ENCODE results near the gene NAPG.
"Not testable (repeated sequence)": the region's sequence is repeated elsewhere in the genome, so short reads cannot be mapped to it uniquely, and the experiment has no call there.

Gene NAPG

GRCh38 chr18:10546557-10547300, 20.9 kb downstream of the NAPG start:
- DNase-seq (ENCODE audit: low read depth), result no peak

- no peak for DNase-seq (ENCODE audit: low read depth)
Measured at GRCh38 chr18:10552226-10552625, 26.4 kb downstream of the NAPG start.

GRCh38 chr18:10556251-10556650, 30.4 kb downstream of the NAPG start:
- not testable (repeated sequence) for DNase-seq (ENCODE audit: low read depth)

GRCh38 chr18:10557085-10557677, 31.4 kb downstream of the NAPG start:
- no peak for DNase-seq (ENCODE audit: low read depth)

- DNase-seq (ENCODE audit: low read depth), result no peak
Measured at GRCh38 chr18:10558243-10558966, 32.6 kb downstream of the NAPG start.

GRCh38 chr18:10558967-10559298, 33.1 kb downstream of the NAPG start:
- no peak for DNase-seq (ENCODE audit: low read depth)

GRCh38 chr18:10559553-10560451, 34.0 kb downstream of the NAPG start:
- DNase-seq (ENCODE audit: low read depth), result no peak

- peak; percentile 17 for DNase-seq (ENCODE audit: low read depth)
Measured at GRCh38 chr18:10560452-10561045, 34.7 kb downstream of the NAPG start.

GRCh38 chr18:10562773-10563160, 36.9 kb downstream of the NAPG start:
- no peak for DNase-seq (ENCODE audit: low read depth)

- DNase-seq (ENCODE audit: low read depth), result no peak
Measured at GRCh38 chr18:10563886-10564285, 38.1 kb downstream of the NAPG start.

- no peak for DNase-seq (ENCODE audit: low read depth)
Measured at GRCh38 chr18:10564975-10565773, 39.3 kb downstream of the NAPG start.

GRCh38 chr18:10565835-10566234, 40.0 kb downstream of the NAPG start:
- DNase-seq (ENCODE audit: low read depth), result no peak

- DNase-seq (ENCODE audit: low read depth), result no peak
Measured at GRCh38 chr18:10566390-10566789, 40.6 kb downstream of the NAPG start.

GRCh38 chr18:10569941-10570340, 44.1 kb downstream of the NAPG start:
- DNase-seq (ENCODE audit: low read depth), result not testable (repeated sequence)

GRCh38 chr18:10570622-10571021, 44.8 kb downstream of the NAPG start:
- DNase-seq (ENCODE audit: low read depth), result no peak

GRCh38 chr18:10571537-10571936, 45.7 kb downstream of the NAPG start:
- DNase-seq (ENCODE audit: low read depth), result no peak

- DNase-seq (ENCODE audit: low read depth), result not testable (repeated sequence)
Measured at GRCh38 chr18:10573261-10573660, 47.4 kb downstream of the NAPG start.

GRCh38 chr18:10574412-10574811, 48.6 kb downstream of the NAPG start:
- not testable (repeated sequence) for DNase-seq (ENCODE audit: low read depth)

GRCh38 chr18:10577842-10578572, 52.2 kb downstream of the NAPG start:
- not testable (repeated sequence) for DNase-seq (ENCODE audit: low read depth)

GRCh38 chr18:10578573-10578899, 52.7 kb downstream of the NAPG start:
- DNase-seq (ENCODE audit: low read depth), result not testable (repeated sequence)

Measured in stimulated activated CD4-positive, alpha-beta T cell treated with anti-CD3 and anti-CD28 coated beads, Interleukin-2, amount 100 ng/mL, for 4 hours (primary cell).